COR-L47 (cell line): ENCODE results near the gene PSMB5.

Experiments used
- DNase-seq: peaks from one replicate; lab custom pipeline; 2025; lab: John Stamatoyannopoulos, UW

The PSMB5 gene

DNA sequence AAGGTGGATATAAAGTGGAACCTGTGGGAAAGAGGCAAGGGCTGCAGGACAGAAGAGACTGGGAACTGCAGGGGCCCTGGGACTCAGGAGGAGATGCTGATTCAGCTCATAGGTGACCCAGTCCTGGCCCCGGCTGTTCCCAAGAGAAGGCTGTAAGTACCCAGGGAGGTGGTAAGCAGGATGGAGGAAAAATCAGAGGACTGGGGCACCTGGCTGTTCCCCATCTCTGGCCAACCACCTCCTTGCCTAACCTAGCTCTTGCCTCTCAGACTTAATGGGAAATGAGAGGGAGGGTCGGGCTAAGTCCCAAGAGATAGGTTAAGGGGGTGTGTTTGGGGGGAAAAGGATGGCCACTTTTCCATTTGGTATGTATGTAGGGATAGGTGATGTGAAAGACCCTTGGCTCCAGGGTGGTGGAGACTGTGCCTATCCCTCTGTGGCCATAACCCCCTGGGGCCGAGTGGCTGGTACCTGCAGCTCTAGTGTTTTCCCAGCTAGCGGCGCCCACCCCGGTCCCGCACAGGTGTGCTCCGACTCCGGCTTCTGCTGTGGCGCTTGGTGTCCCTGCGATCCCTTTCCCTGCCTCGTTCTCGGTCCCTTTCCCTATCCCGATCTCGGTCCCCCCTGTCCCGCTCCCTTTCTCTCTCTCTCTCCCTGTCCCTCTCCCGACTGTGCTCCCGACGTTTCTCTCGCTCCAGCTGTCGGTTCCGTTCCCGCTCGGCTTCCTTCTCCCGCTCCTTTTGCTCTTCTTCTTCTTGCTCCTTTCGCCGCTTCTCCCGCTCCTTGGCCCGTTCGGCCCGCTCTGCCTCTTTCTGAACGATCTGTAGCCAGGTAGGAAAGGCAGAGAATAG lies 24.2 kb upstream of the PSMB5 start:
- no peak for DNase-seq

DNA sequence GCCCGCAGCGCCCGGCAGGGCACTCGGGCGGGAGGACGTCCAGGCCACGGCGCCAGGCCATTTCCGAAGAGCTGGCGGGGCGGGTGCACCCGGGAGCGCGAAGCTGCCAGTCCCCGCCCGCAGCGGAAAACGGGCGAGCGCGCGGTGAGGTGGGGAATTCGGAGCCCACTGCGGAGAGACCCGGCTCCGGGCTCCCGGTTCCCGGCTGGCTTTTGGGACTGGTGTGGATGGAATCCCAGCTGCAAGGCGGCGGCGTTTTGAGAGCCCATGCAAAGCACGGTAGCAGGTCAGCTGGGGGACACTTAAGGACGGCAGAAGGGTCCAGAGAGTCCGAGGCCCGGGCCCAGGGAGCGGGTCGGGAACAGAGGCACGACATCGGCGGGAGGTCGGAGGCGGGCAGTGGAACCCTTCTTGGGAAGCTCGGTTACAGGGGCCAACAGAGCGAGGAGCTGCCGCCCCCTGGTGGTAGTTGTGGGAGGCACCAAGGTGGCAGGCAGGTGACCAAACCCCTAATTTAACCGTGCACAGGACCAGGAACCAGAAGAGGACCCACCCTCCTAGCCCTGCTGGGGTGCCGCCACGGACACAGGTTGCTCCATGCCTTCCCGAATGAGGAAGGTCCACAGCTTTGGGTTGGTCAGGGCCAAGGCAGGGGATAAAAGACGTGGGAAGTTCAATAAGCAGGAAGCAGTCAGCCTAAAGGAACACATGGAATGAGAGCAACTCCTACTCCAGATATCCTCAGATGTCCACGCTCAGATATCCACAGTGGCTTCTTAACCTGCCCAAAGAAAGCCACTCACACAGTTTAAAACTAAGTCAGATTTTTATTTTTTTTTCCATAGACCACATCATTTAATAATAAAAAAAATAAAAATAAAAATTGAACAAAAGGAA lies 23.3 kb upstream of the PSMB5 start:
- no peak for DNase-seq

DNA sequence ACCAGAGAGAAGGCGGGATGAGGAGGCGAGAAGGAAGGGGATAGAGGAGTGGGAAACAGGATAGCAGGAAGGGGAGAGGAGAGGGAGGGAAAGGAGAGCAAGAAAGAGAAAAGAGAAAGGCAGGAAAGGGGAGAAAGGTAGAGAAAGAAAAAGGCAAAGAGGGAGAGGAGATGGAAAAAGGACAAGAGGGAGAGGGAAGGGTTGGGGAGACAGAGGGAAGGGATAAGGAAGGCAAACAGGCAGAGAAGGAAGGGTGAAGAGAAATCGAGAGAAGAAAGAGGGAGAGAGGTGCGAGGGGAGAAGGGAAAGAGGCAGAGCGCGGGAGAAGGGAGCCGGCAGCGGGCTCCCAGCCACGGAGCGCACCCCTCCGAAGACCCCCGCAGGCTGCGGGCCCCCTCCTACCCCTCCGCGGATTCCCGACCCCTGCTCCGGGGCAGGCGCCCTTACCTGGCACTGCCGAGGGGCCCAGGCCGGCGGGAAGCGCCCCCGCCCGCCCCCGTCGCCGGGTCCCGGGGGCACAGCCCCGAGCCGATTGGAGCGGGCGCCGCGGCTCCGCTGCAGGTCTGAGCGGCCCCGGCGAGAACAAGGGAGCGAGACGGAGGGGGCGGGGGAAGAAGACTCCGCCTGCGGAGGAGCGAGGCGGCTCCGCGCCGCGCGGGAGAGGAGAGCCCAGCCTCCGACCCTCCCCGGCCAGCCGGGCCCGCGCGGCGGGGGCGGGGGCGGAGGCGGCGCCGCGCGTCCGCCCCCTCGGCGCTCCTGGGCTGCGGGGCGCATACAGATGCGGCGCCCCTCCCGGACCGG lies 22.5 kb upstream of the PSMB5 start, which contains the start of gene CDH24:
Gene CDH24 (minus strand): TSS at position 565 of the 801 bp plus-strand sequence. CDS start 1,787 bp downstream, outside the sequence.
- no peak for DNase-seq

DNA sequence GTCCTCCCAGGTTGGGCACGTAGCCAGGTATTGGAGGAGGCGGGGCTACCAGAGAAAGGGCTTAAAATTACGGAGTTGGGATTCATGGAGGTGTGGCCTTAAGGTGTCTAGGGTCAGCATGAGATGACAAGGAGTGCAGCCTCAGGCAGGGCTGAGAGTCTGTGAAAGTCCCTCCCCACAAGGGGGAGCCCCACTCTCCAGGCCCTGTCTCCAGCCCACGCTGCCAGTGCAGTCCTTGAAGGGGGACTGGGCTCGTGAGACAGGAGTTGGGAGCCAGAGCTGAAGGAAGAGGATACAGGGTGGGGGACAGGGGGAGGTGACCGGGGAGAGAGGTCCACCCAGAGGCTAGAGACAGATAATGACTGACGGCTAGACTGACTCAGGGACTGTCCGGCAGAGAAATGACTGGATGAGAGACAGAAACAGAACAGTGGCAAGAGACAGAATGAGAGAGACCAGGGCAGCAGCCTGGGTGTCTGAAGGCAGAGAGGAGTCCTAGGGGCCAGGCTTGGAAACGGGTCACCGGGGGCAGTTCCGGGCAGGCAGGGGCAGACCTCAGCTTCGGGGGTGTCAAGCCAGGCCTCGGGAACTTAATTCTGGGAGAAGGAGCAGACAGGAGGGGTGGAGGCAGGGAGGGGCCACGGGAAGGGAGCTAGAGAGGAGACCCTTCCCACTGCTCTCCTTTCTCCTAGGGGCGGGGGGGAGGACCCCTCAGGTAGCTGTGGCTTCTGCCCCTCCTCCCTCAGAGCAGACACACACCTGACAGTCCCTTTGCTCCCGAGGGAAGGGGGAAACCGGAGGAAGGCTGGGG lies 21.6 kb upstream of the PSMB5 start:
- no peak for DNase-seq

DNA sequence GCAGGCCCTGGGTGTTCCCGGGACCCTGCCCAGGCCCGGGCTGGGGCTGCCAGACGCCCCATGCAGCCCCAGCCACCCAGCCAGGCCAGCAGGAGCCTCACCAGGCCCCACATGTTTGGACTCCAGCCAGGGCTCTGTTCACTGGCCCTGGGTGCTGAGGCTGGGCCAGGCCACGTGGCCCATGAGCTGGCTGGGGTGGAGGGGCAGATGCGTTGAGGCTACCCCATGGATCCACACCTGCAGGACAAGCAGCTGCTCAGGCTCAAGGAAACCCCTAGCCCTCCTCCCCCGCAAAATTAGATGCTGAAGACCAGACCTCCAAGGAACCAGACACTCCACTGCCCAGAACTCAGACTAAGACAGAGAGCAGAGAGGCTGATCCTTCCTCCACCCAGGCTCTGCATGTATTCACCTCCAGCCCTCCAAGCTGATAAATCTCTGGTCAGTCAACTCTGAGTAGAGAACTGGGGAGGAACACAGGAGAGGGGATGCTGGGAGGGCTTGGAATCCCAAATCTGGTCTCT lies 21.0 kb upstream of the PSMB5 start:
- DNase-seq = no peak

DNA sequence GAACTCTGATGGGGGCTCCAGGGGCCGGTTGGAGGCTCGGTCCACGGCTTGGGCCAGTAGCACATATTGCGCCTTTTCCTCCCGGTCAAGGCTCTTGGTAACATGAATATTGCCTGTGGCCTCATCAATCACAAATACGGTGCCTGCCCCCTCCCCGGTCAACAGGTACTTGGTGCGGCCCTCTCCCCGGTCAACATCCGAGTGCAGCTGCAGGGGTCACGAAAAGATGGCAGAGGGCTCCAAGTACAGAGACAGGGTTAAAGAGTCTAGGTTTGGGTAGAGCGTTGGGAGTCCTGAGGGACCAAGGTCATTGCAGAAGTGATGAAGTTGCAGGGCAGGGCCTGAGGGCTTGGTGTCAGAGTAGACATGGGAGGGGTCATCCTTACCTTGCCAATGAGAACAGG lies 20.4 kb upstream of the PSMB5 start:
- no peak for DNase-seq

DNA sequence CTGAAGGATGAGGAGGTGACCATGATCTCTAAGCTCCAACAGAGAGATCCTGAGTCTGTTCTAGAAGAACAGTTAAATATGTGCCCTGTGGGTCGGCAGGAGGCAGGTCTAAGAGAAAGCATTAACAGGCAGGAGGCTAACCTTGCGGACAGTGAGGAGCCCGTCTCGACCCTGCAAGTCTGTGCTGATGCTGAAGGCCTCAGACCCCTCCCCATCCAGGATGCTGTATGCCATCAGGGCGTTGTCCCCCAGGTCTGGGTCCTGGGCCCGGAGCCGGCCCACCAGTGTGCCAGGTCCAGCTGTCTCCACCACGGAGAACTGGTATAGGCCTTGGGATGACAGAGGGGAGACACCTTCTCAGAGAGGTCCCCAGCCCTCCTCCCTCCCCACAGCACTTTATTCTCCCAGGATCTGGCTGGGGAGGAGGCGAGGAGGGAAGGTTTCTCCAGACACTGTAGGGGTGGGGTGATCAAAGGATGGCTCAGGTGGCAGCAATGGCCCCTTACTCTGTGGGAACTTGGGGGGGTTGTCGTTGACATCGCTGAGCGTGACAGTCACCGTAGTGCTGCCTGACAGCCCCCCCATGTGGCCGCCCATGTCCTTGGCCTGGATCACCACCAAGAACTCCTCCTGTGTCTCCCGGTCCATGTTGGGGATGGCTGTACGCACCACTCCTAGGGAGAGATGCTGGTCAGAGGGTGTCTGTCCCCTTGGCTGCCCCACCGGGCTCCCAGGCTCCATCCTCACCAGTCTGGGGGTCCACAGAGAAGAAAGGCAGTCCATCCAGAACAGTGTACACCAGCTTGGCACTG lies 19.5 kb upstream of the PSMB5 start:
- no peak for DNase-seq

DNA sequence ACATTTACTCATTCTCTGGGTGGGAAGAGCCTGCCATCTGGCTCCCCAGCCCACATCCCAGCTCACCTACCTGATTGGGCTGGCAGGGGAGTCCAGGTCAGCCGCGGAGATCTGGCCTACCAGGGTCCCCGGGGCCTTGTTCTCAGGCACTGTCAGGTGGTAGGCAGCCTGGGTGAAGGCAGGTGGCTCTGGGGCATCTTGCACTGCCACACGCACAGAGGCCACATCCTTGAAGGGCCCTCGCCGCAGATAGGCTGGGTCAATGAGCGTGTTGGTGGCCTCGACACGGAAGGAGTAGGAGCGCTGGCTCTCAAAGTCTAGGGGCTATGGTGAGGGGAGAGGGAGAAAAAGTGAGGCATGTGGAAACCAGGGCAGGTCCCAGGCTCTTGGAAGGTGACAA lies 18.7 kb upstream of the PSMB5 start:
- no peak for DNase-seq

DNA sequence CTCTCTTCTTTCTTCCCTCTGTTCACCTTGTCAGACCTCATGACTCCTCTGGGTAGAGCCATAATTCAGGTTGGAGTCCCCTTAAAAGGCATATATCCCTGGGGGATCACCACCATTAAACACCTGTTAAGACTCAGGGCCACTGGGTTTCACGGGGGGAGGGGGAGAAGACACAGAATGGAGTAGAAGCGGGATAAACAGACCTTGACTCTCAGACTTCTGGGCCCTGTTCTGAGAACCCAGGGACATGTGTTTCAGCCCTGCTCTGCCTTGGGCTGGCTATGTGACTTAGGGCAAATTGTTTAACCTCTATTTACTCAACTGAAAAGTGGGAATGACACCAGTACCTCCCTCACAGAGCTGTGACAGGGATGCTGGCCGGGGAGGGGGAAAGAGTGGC lies 18.0 kb upstream of the PSMB5 start:
- no peak for DNase-seq

DNA sequence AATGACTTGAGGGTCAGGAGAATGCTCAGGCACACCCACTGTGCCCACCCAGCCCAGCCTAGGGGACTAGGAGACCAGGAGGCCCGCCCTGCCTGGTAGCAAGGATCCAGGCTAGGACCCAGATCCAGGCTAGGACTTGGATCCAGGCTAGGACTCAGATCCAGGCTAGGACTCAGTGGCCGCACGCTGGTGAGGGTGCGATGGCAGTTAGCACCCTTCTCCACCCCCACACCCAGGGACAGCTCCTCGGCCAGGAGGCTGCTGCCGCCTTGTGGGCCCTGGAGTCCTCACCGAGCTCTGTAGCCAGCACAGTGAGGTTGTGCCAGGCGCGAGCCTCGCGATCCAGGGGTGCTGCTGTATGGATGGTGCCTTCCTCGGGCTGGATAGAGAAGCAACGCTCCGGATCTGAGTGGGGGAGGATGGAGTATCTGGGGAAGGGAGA lies 17.5 kb upstream of the PSMB5 start:
- no peak for DNase-seq

DNA sequence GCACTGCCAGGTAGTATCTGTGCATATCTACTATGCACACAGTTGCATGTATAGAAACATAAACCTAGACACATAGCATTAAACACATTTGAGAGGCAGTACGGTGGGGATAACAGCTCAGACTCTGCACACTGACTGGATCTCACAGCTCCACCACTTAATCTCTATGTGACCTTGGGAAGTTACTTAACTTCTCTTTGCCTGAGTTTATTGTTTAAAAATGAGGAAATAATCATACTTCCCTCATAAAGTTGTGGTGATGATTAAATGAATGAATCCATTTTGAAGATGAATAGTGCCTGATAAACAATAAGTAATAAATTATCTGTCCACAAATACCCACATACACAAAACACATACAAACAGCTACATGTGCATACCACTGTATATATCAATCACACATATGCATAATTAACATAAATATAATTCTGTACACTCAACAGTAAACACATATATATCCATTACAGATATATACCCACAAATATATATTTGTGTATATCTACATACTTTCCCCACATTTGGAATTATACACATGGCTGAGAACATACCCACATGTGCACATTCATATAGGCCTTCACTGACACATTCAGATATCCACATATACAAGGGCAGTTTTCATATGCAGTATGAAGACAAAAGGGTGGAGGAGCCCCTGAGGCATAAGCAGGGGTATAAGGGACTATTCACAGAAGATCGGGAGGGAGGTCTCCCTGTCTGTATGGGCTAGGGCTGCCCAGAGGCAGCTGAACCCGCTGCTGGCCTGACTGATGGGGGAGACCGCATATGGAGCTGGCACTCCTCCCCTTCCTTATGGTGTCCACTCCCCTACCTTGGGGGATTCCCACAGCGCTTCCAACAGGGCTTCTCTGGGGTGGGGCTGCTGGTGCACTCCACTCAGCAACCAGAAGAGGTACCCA lies 16.7 kb upstream of the PSMB5 start:
- no peak for DNase-seq

DNA sequence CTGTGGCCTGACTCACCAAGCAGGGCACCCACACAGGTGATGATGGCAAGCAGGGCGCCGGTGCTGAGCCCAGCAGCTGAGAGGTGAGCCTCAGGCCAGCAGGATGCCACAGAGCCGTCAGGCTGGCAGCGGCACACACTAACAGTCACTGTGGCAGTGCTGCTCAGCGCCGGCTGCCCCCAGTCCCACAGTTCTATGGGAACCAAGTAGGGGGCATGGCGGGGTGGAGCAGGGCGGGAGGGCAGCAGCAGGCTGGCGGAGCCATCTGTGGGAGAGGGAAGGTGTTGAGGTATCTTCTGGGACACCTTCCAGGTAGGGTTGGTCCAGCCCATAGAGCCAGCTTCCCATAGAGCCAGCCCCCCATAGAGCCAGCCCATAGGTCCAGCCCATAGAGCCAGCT lies 14.3 kb upstream of the PSMB5 start:
- DNase-seq = no peak

DNA sequence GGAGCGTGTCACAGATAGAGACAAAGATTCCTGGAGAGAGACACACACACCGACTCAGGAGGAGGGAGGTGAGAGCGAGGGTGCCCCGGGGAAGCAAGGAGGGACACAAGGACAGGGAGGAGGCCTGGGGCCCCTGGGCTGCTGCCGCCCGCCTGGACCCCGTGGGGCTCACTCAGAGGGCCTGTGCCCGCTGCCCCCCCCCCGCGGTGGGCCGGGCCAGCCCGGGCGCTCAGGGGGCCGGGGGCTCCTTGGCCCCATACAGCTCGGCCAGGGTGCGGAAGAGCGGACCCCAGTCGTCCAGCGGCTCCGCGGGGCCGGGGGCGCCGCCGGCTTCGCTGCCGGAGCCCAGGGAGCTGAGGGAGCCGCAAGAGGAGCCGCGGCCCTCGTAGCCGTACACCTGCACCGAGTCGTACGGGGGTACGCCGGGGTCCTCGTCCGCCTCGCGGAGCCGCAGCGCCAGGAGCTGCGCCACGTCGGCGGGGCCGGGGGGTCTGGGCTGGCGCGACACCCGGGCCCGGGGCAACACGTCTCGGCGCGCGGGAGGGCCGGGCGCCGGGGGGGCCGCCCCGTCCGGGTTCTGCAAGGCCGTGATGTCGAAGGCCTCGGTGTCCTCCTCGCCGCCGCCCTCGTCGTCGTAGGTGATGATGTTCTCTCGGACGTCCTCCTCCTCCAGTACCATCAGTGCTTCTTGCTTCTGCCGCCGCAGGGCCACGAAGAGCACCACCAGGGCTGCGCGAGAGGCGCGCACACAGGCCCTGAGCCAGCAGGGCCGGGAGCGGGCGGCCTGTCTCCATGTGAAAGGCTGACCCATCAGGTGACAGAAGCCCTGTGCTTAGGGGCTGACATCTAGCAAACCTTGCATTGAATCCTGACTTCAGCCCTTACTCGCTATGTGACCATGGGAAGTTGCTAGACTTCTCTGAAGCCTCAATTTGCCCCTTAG lies 13.3 kb upstream of the PSMB5 start:
- DNase-seq = no peak

DNA sequence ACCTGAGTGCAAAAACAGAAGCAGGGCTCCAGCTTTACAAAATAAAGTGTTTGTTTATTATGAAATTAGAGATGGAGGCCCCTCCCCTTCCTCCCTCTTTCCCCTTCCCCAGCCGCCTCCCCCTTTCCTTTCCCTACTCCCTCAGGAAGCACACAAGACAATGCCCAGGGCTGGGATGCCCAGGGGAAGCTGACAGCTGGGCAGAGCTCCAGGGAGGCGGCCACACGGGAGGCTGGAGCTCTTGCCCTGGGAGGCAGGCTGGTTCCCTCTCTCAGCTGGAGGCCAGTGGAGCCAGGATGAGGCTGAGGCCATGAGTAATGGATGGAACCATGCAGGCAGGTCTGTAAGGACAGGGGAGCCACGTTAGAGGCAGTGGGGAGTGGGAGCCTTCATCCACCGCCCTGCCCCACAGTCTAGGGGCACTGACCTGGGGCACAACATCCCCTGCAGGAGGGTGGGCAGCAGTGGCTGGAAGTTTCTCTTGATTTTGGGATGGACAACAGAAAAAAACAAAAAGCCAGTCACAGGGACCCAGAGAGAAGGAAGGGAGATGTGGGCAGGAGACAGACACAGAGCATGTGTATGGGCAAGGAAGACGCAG lies 12.4 kb upstream of the PSMB5 start:
- DNase-seq = no peak

DNA sequence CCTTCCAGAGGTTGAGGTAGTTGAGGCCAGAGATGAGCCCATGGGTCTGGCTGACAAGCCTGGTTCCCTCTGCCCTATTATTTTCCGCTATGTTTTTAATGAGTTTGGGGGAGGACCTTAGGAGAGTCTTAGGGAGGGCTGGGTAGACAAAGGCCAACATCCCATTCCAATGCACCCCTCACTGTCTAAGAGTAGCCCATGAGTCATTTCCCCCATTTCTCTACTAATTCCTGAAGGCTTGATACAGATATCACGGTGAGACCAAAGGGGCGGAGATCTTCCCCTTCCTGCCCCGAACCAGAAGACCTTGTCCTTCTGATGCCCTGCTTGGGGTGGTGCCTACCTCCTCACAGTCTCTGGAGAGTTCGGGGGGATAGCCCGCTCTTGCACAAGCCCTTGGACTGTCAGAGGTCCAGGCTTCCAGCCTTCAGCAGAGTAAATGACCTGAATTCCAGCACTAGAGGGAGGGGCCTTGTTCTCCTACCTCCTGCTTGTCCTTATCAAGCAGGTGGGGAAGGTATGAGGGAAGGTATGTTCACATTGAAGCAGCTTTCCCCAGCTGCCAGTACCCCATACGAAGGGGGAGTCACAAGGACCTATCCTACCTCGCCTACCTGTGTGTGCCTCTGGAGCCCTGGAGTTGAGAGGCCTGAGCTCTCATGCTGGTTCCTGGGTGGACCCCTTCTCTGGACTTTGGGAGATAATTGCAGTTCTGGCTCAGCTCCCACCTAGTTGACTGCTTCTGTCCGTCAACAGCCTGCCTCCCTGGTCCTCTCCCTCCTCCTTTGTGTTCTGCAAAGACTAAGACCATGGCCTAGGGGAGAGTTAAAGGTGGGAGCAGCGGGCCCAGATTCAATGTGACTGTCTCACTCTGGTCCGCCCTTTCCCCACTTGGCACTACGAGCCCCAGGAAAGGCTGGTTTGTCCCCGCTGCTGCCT lies 11.0 kb upstream of the PSMB5 start:
- DNase-seq = no peak

DNA sequence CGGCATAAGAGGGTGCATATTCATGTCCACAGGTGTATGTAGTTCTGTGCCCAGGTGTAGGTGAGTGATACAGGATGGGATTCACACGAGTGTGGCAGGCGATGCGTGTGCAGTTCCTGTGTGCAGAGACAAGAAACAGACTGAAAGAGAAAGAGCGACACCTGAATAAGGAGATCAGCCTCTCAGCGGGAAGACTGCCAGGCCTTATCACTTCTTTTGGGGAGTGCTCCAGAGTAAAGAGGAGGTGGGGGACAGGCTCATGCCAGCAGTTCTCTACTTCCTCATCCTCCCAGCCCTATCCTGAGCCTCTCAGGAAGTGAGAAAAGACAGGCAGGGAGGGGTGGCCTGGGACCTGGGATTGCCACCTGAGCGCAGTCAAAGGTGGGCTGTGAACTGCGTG lies 10.1 kb upstream of the PSMB5 start:
- DNase-seq = no peak
